ENCODE measurements around the gene TMEM129.
A peak's percentile ranks its signal among the peaks of the same experiment; 100 is the strongest.
"Not testable (repeated sequence)": the region's sequence is repeated elsewhere in the genome, so short reads cannot be mapped to it uniquely, and the experiment has no call there.

Gene TMEM129

GRCh38 chr4:1720163-1720983 is 750 bp downstream of the TMEM129 start:
- DNase-seq, result peak; percentile 67

GRCh38 chr4:1718095-1718850 is 2.9 kb downstream of the TMEM129 start:
- peak; percentile 47 for DNase-seq

GRCh38 chr4:1717129-1718094 is 3.7 kb downstream of the TMEM129 start:
- DNase-seq, result peak; percentile 58

GRCh38 chr4:1716065-1716945 is 4.8 kb downstream of the TMEM129 start:
- peak; percentile 10 for DNase-seq

- DNase-seq, result no peak
These were observed 5.9 kb downstream of the TMEM129 start for GRCh38 chr4:1715002-1715758.

GRCh38 chr4:1714303-1715001 is 6.7 kb downstream of the TMEM129 start:
- peak; percentile 16 for DNase-seq

- DNase-seq, result peak; percentile 52
These were observed 7.9 kb downstream of the TMEM129 start for GRCh38 chr4:1713003-1713851.

GRCh38 chr4:1712216-1713002 is 8.7 kb downstream of the TMEM129 start, which contains the start of gene SLBP:
Gene SLBP, minus strand, starts transcription at chr4:1712319. Its CDS starts 131 bp downstream, at chr4:1712188.
- peak; percentile 96 for DNase-seq

- DNase-seq, result peak; percentile 41
These were observed 9.4 kb downstream of the TMEM129 start for GRCh38 chr4:1711571-1712215.

- DNase-seq, result no peak
These were observed 10.0 kb downstream of the TMEM129 start for GRCh38 chr4:1711055-1711570.

- DNase-seq, result no peak
These were observed 12.5 kb downstream of the TMEM129 start for GRCh38 chr4:1708581-1708980.

GRCh38 chr4:1706358-1706757 is 14.8 kb downstream of the TMEM129 start:
- DNase-seq, result no peak

- DNase-seq, result no peak
These were observed 15.4 kb downstream of the TMEM129 start for GRCh38 chr4:1705732-1706131.

- DNase-seq, result no peak
These were observed 17.3 kb downstream of the TMEM129 start for GRCh38 chr4:1703867-1704266.

GRCh38 chr4:1701671-1702070 is 19.5 kb downstream of the TMEM129 start:
- DNase-seq, result not testable (repeated sequence)

GRCh38 chr4:1695913-1696312 is 25.2 kb downstream of the TMEM129 start:
- DNase-seq, result no peak

- DNase-seq, result peak; percentile 67
These were observed 27.8 kb downstream of the TMEM129 start for GRCh38 chr4:1693131-1693896.
